Fibroblast of mammary gland (primary cell): ENCODE measurements around the gene CUTC.

Experiments used
- DNase-seq: peaks from one replicate; pipeline ENCODE4 v3.0.0-alpha.2; 2010; ENCODE audit warnings: low read depth
- H3K4me3 ChIP-seq: 2 replicates; pipeline ENCODE4 v1.5.1; 2011; ENCODE audit warnings: low read depth, mild to moderate bottlenecking, low read length, moderate library complexity; ENCODE audit not compliant: control insufficient read depth
- CTCF ChIP-seq: conservative IDR thresholded peaks from 2 replicates; pipeline ENCODE4 v1.5.1; 2011; ENCODE audit warnings: low read depth, low read length, inconsistent platforms; ENCODE audit not compliant: control insufficient read depth, insufficient read depth

CUTC gene

DNA sequence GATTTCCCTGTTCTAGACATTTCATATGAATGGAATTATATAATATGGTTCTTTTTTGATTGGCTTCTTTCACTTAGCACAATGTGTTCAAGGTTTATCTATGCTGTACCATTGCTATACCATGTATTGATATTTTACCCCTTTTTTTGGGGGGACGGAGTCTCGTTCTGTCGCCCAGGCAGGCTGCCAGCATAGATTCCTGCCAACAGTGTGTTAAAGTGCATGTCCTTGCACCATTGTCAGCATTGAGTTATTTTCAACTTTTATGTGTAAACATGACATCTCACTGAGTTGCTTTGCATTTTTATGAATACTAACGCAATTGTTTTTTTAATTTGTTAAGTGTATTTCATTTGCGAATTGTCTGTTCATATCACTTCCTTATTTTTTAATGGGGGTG lies 55.3 kb downstream of the CUTC start:
- DNase-seq = no peak
- no peak for TF ChIP-seq CTCF
- H3K4me3 ChIP-seq = no peak overlapping the region

GRCh38 chr10:99787782-99788445 lies 55.9 kb downstream of the CUTC start:
- H3K4me3 ChIP-seq = no peak overlapping the region
- no peak for DNase-seq
- TF ChIP-seq CTCF = no peak

GRCh38 chr10:99788598-99789256 lies 56.7 kb downstream of the CUTC start:
- no peak for TF ChIP-seq CTCF
- peak overlapping the region; percentile 23 for H3K4me3 ChIP-seq
- peak; percentile 100 for DNase-seq

DNA sequence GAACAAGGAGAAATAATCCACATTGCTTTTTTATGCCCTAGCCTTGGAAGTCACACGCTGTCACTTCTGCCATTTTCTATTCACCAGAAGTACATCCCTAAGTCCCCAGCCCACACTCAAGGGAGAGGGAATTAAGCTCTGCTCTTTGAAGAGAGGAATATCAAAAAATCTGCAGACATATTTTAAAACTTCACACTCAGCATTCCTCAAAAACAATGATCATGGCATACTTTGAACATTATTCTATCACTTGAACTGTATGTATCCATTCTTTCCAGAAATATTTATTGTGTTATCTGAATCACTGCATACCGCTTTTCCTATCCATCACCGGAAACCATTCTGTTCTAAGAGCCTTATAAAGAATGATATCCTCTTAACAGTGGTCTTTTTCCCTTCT lies 59.8 kb downstream of the CUTC start:
- no peak for DNase-seq
- no peak for TF ChIP-seq CTCF
- no peak overlapping the region for H3K4me3 ChIP-seq

DNA sequence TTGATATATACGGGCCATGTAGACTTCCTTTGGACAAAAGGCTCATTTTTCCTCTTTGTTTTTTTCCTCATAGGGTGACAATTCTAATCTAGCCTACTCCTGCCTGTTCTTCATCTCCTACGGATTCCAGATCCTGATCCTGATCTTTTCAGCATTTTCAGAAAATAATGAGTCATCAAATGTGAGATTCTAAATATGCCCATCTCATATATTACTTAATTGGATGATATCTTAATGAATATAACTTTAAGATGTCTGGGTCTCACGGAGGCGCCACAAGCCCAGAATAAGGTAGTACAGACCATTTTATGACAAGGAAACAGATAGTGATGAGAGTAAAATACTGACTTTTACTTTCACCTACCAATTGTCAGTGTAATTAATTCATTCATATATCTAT lies 61.8 kb downstream of the CUTC start:
- H3K4me3 ChIP-seq = no peak overlapping the region
- DNase-seq = no peak
- TF ChIP-seq CTCF = no peak

- TF ChIP-seq CTCF = no peak
- no peak for DNase-seq
- no peak overlapping the region for H3K4me3 ChIP-seq
Measured at GRCh38 chr10:99796928-99797327, 64.9 kb downstream of the CUTC start.

DNA sequence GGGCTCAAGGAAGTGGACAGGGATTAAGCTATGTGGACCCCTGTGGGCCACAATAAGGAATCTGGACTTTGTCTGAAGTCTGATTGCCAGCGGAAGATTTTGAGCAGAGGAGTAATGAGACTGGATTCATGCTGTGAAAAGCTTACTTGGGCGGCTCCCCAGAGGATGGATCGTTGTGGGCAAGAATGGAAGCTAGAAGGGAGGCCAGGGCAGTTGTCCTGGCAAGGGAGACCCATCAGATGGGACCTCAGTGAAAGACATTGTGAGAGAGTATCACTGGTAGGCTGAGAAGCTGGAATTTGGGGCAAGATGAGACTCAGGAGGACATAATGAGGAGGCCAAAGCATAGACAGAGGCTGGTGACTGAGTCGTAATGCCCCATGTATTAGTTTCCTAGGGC lies 66.0 kb downstream of the CUTC start:
- H3K4me3 ChIP-seq = no peak overlapping the region
- no peak for TF ChIP-seq CTCF
- no peak for DNase-seq
